H1 (cell line): ENCODE results near the gene PCP4L1. TPM values are rescaled to one million over a fixed set of nuclear protein-coding genes. Genes with fewer than 3 reads are reported as not detected.

ENCODE experiments used
- CTCF ChIA-PET: fragments of 300-600 bp; sonication (Branson Sonifier 250); formaldehyde crosslinking; loops from one replicate; lab custom pipeline; 2021; ENCODE audit not compliant: partially characterized antibody; lab: Charles Lee
- POLR2A ChIA-PET: fragments of 300-600 bp; sonication (Branson Sonifier 250); formaldehyde crosslinking; loops from one replicate; lab custom pipeline; 2021; ENCODE audit warnings: inconsistent platforms; ENCODE audit not compliant: partially characterized antibody; lab: Charles Lee
- DNase-seq, 2 experiments: peaks; one replicate each; pipeline versions ENCODE4 v3.0.0 to v3.0.0-alpha.2; 2010 to 2022; ENCODE audit warnings: low spot score in 2 of 2, low read depth in 1 of 2, mixed read lengths in 1 of 2
- FAIRE-seq: peaks from 2 replicates; lab custom pipeline; 2011; peaks lifted over from hg19 to GRCh38; lab: Jason Lieb, UNC
- H2AFZ ChIP-seq: 2 replicates; pipeline ENCODE4 v1.8.1; 2012; ENCODE audit warnings: low read length, inconsistent platforms
- H2AK5ac ChIP-seq: 2 replicates; pipeline ENCODE4 v1.6.1; 2013; ENCODE audit warnings: low read depth, low read length
- H2BK120ac ChIP-seq: replicated peaks from 2 replicates; pipeline ENCODE3; 2013; ENCODE audit warnings: low read depth, low read length, inconsistent platforms
- H2BK12ac ChIP-seq: 2 replicates; pipeline ENCODE4 v1.6.1; 2013; ENCODE audit warnings: low read depth, low read length
- H2BK15ac ChIP-seq: 2 replicates; pipeline ENCODE4 v1.6.1; 2013; ENCODE audit warnings: low read length
- H2BK20ac ChIP-seq: 2 replicates; pipeline ENCODE4 v1.6.1; 2013; ENCODE audit warnings: low read length
- H2BK5ac ChIP-seq: 2 replicates; pipeline ENCODE4 v1.6.1; 2013; ENCODE audit warnings: low read depth, low read length
- H3K14ac ChIP-seq: 2 replicates; pipeline ENCODE4 v1.6.1; 2013; ENCODE audit warnings: inconsistent platforms; ENCODE audit not compliant: insufficient read length
- H3K18ac ChIP-seq: 2 replicates; pipeline ENCODE4 v1.6.1; 2013; ENCODE audit warnings: low read length; ENCODE audit errors: extremely low read depth
- H3K23ac ChIP-seq: 2 replicates; pipeline ENCODE4 v1.6.1; 2013; ENCODE audit warnings: inconsistent platforms; ENCODE audit not compliant: insufficient read length
- H3K23me2 ChIP-seq: 2 replicates; pipeline ENCODE4 v1.6.1; 2013; ENCODE audit warnings: low read depth, low read length
- H3K27ac ChIP-seq: 2 replicates; pipeline ENCODE4 v1.6.1; 2011; ENCODE audit warnings: low read depth, low read length, inconsistent platforms
- H3K27me3 ChIP-seq, 4 experiments: replicated peaks in 1 of 4; 1 replicate in 1 of 4; 2 replicates in 3 of 4; pipeline versions ENCODE4 v1.6.1 to v1.8.1; 2011 to 2013; ENCODE audit warnings: low read length in 3 of 4, mild to moderate bottlenecking in 3 of 4, inconsistent platforms in 2 of 4, mixed read lengths in 2 of 4, moderate library complexity in 1 of 4; ENCODE audit not compliant: control insufficient read depth in 3 of 4, insufficient read depth in 3 of 4; ENCODE audit errors: extremely low read depth in 1 of 4
- H3K36me3 ChIP-seq, 4 experiments: 2 replicates each; pipeline versions ENCODE4 v1.6.1 to v1.8.1; 2011 to 2013; ENCODE audit warnings: mild to moderate bottlenecking in 4 of 4, low read length in 3 of 4, moderate library complexity in 2 of 4, control low read depth in 1 of 4, inconsistent platforms in 1 of 4; ENCODE audit not compliant: insufficient read depth in 4 of 4, control insufficient read depth in 2 of 4
- H3K4ac ChIP-seq: replicated peaks from 2 replicates; pipeline ENCODE3; 2013; ENCODE audit warnings: low read length, low read depth, mixed read lengths, inconsistent platforms; ENCODE audit not compliant: insufficient read length
- H3K4me1 ChIP-seq, 4 experiments: replicated peaks in 1 of 4; 1 replicate in 1 of 4; 2 replicates in 3 of 4; pipeline versions ENCODE4 v1.6.1 to v1.8.1; 2011 to 2013; ENCODE audit warnings: low read length in 3 of 4, inconsistent platforms in 2 of 4, mixed read lengths in 1 of 4; ENCODE audit not compliant: insufficient read depth in 4 of 4, control insufficient read depth in 3 of 4
- H3K4me2 ChIP-seq, 2 experiments: 2 replicates each; pipeline versions ENCODE4 v1.6.1 to v1.8.1; 2011 to 2013; ENCODE audit warnings: low read depth in 2 of 2, low read length in 2 of 2, control low read depth in 1 of 2, inconsistent platforms in 1 of 2, mild to moderate bottlenecking in 1 of 2; ENCODE audit not compliant: insufficient read depth in 1 of 2
- H3K4me3 ChIP-seq, 4 experiments: fragments of 200-600, 300-600 bp in 1 of 4; sonication (generic), shearing (Covaris generic), sonication (Bioruptor Twin) in 1 of 4; 2 replicates each; pipeline versions ENCODE4 v1.5.1 to v1.8.1; 2011 to 2016; ENCODE audit warnings: low read length in 4 of 4, low read depth in 3 of 4, control low read depth in 2 of 4, inconsistent platforms in 2 of 4, mild to moderate bottlenecking in 2 of 4, mixed read lengths in 1 of 4, moderate library complexity in 1 of 4; ENCODE audit not compliant: insufficient read depth in 2 of 4; ENCODE audit errors: extremely low read depth in 1 of 4
- H3K56ac ChIP-seq: replicated peaks from 2 replicates; pipeline ENCODE3; 2013; ENCODE audit warnings: low read depth, mild to moderate bottlenecking, mixed read lengths, low read length, inconsistent platforms; ENCODE audit not compliant: insufficient read length
- H3K79me1 ChIP-seq: 2 replicates; pipeline ENCODE4 v1.6.1; 2013; ENCODE audit warnings: low read depth, low read length, control low read depth
- H3K79me2 ChIP-seq, 2 experiments: 2 replicates each; pipeline versions ENCODE4 v1.6.1 to v1.8.1; 2012 to 2013; ENCODE audit warnings: low read length in 2 of 2, mild to moderate bottlenecking in 2 of 2, inconsistent platforms in 1 of 2; ENCODE audit not compliant: insufficient read depth in 2 of 2, control insufficient read depth in 1 of 2
- H3K9ac ChIP-seq, 4 experiments: replicated peaks in 1 of 4; 1 replicate in 1 of 4; 2 replicates in 3 of 4; pipeline versions ENCODE4 v1.6.1 to v1.8.1; 2011 to 2013; ENCODE audit warnings: low read depth in 3 of 4, low read length in 3 of 4, control low read depth in 2 of 4, mild to moderate bottlenecking in 2 of 4, moderate library complexity in 2 of 4, inconsistent platforms in 1 of 4; ENCODE audit errors: extremely low read depth in 1 of 4
- H3K9me3 ChIP-seq, 2 experiments: 2 replicates each; pipeline versions ENCODE4 v1.6.1 to v1.8.1; 2012 to 2013; ENCODE audit warnings: mild to moderate bottlenecking in 2 of 2, moderate library complexity in 2 of 2, control low read depth in 1 of 2, inconsistent platforms in 1 of 2, low read depth in 1 of 2, low read length in 1 of 2, mixed read lengths in 1 of 2; ENCODE audit not compliant: insufficient read depth in 2 of 2
- H4K20me1 ChIP-seq, 2 experiments: replicated peaks in 1 of 2; 2 replicates each; pipeline versions ENCODE3 to v1.8.1; 2011 to 2013; ENCODE audit warnings: inconsistent platforms in 2 of 2, low read length in 2 of 2, mild to moderate bottlenecking in 1 of 2; ENCODE audit not compliant: insufficient read depth in 2 of 2, control insufficient read depth in 1 of 2
- H4K5ac ChIP-seq: 2 replicates; pipeline ENCODE4 v1.6.1; 2013; ENCODE audit warnings: low read length, low read depth, mixed read lengths, inconsistent platforms; ENCODE audit not compliant: insufficient read length
- H4K8ac ChIP-seq: 2 replicates; pipeline ENCODE4 v1.8.0; 2013; ENCODE audit warnings: mild to moderate bottlenecking, moderate library complexity, low read length, inconsistent platforms; ENCODE audit not compliant: insufficient read depth; ENCODE audit errors: extremely low read depth
- H4K91ac ChIP-seq: replicated peaks from 2 replicates; pipeline ENCODE3; 2013; ENCODE audit warnings: low read length, mixed read lengths, inconsistent platforms; ENCODE audit not compliant: insufficient read length
- BRCA1 ChIP-seq: IDR thresholded peaks from 2 replicates; pipeline ENCODE4 v1.6.1; 2012; ENCODE audit warnings: low read depth, low read length, improper control_type of control experiment
- CEBPB ChIP-seq: IDR thresholded peaks from 2 replicates; pipeline ENCODE4 v1.6.1; 2012; ENCODE audit warnings: low read depth, low read length
- CTBP2 ChIP-seq: IDR thresholded peaks from 2 replicates; pipeline ENCODE4 v1.7.0; 2011; ENCODE audit warnings: borderline replicate concordance, mild to moderate bottlenecking, moderate library complexity, mixed read lengths, low read length; ENCODE audit not compliant: insufficient read depth, insufficient read length
- GTF2F1 ChIP-seq: IDR thresholded peaks from 2 replicates; pipeline ENCODE4 v1.6.1; 2012; ENCODE audit warnings: low read depth, low read length, improper control_type of control experiment, borderline replicate concordance
- HDAC6 ChIP-seq: IDR thresholded peaks from one replicate; pipeline ENCODE4 v1.7.1; 2012; ENCODE audit warnings: low read depth, mild to moderate bottlenecking, inconsistent platforms, low read length, moderate library complexity
- KDM4A ChIP-seq: IDR thresholded peaks from one replicate; pipeline ENCODE4 v1.7.1; 2012; ENCODE audit warnings: low read depth, mild to moderate bottlenecking, moderate library complexity, low read length, inconsistent platforms; ENCODE audit not compliant: severe bottlenecking
- MAFK ChIP-seq: IDR thresholded peaks from 2 replicates; pipeline ENCODE4 v1.6.1; 2012; ENCODE audit warnings: low read depth, mild to moderate bottlenecking, improper control_type of control experiment, low read length
- RBBP5 ChIP-seq: IDR thresholded peaks from 2 replicates; pipeline ENCODE4 v1.7.1; 2012; ENCODE audit warnings: low read depth, mild to moderate bottlenecking, inconsistent platforms, low read length, moderate library complexity, borderline replicate concordance
- SP1 ChIP-seq: IDR thresholded peaks from 2 replicates; pipeline ENCODE4 v1.6.1; 2011; ENCODE audit warnings: low read depth, low read length
- TBP ChIP-seq: IDR thresholded peaks from 2 replicates; pipeline ENCODE4 v1.6.1; 2011; ENCODE audit warnings: low read depth, low read length, improper control_type of control experiment
- WGBS, 2 experiments: shearing (Covaris generic) in 1 of 2; methylation state at CpG; one replicate each; pipeline versions ENCODE4 v1.1.6 to v1.1.7; 2013 to 2015; ENCODE audit warnings: low lambda C conversion rate in 2 of 2, mixed read lengths in 2 of 2, inconsistent platforms in 1 of 2, low coverage in 1 of 2, missing lambda C conversion rate in 1 of 2; ENCODE audit not compliant: insufficient replicate concordance in 2 of 2, insufficient coverage in 1 of 2, insufficient read length in 1 of 2; ENCODE audit errors: extremely low coverage in 1 of 2, missing lambda C conversion rate in 1 of 2; 5-methylcytosine and 5-hydroxymethylcytosine counted together
- polyA plus RNA-seq, 7 experiments: library from polyadenylated mRNA; depleted of rRNA in 3 of 7; stranded (reverse) in 5 of 7; unstranded in 2 of 7; fragments of >200 nt in 5 of 7; fragments of 200-250 nt in 2 of 7; gene quantifications; 1 replicate in 5 of 7; 2 replicates in 1 of 7; 4 replicates in 1 of 7; pipeline versions ENCODE4 v1.2.1 to v1.2.3, GENCODE V29; 2011 to 2013; ENCODE audit warnings: missing spikeins in 2 of 7, mixed read lengths in 2 of 7
- total RNA-seq: library from RNA; stranded (reverse); fragmentation: NEBNext Ultra II Directional; extraction: Animal tissue kit (Norgen Biotek cat#: 25700); gene quantifications from 2 replicates; pipeline ENCODE4 v1.2.1, GENCODE V29; 2021
- TF ChIP-seq, protein P1 (sequence below): IDR thresholded peaks from 2 replicates; pipeline ENCODE4 v1.6.1; 2012; ENCODE audit warnings: inconsistent platforms

Gene PCP4L1
- total and polyA plus RNA-seq, 2 of the 8 experiments (the other 6 are each of a cell fraction or from before 2014, with no cell fraction given) = 0.41 to 1.0 TPM

DNA sequence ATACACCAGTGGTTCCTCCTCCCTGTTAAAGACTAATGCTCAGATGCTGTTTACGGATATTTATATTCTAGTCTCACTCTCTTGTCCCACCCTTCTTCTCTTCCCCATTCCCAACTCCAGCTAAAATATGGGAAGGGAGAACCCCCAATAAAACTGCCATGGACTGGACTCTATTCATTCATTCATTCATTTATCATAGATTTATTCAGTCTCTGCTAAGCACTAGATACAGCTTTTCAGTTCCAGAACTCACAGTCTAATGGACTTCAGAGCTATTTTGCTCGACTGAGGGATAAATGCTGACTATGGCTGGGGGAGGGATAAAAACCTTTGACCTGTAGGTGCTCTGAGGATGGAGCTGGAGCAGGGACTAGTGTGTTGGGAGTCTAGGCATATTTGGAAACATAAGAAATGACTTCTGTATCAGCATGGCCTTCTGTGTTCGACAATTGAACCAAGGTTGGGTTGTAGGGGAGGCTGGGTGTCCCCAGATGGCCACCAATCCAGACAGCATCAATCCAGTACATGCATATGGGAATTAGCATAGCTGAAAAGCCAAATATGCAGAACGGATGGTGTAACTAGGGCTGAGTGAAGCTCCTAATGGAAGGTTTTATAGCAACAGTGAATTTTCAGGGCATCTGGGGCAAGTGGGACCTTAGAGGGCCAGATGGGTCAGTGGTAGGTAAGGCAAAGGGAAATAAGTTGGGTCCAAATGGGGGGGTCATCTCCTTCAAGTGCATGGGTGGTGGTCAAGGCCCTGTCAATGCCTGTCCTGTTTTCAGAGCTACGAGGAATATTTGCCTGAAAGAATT lies 39.3 kb upstream of the PCP4L1 start:
- Histone ChIP-seq H4K20me1 (no peaks in the 10 kb centered on the region), H3K27me3 (0 out of 7 replicates have a peak, but pooled peaks cover 0 to 2% (median 0%) of the 10 kb centered on the region in 4 experiments), H2BK15ac (no peak overlapping the region), H2BK20ac (0 out of 2 replicates have a peak overlapping the region, but pooled peaks have one; percentile 19), H4K5ac (no peak overlapping the region), H2BK120ac (no peak overlapping the region), H3K14ac (no peak overlapping the region), H3K4me1 (peaks cover 0 to 13% (median 0%) of the 10 kb centered on the region in 4 experiments; a peak in 3 of 7 replicates), H3K4me2 (no peak overlapping the region; a peak in 1 of 4 replicates), H3K79me1 (no peaks in the 10 kb centered on the region), H2BK12ac (no peak overlapping the region), H3K9me3 (no peaks in the 10 kb centered on the region), H3K36me3 (peaks cover under 1 to 3% (median 1%) of the 10 kb centered on the region in 4 experiments; a peak in 5 of 8 replicates), H3K23ac (no peak overlapping the region), H3K9ac (no peak overlapping the region), H3K56ac (no peak overlapping the region), H3K18ac (no peak overlapping the region), H2AK5ac (no peak overlapping the region), H4K91ac (no peak overlapping the region), H3K27ac (no peak overlapping the region), H4K8ac (no peak overlapping the region), H3K4ac (no peak overlapping the region), H2BK5ac (no peak overlapping the region), H3K79me2 (no peaks in the 10 kb centered on the region), H3K23me2 (no peaks in the 10 kb centered on the region), H3K4me3 (no peak overlapping the region), H2AFZ (no peak overlapping the region)
- POLR2A ChIA-PET = interaction anchor here (0.7 to 9.9 kb wide), 7 partner anchors 8 to 71 kb away, joined by 3 to 82 read pairs (median 3); partner anchors contain the start of genes ADAMTS4 and NDUFS2
- no peak for FAIRE-seq
- no peak for DNase-seq
- CTCF ChIA-PET = interaction anchor here (0.6 to 23.7 kb wide), 13 partner anchors 9 to 931 kb away, joined by 3 to 427 read pairs (median 5); partner anchors contain the start of genes ADAMTS4, NDUFS2 and TOMM40L
- WGBS, 2 experiments = 88% methylated on average over 5 of the region's 5 CpGs; no CpG with 5 or more reads in 1 of the 2 experiments
- TF ChIP-seq, protein P1, sequence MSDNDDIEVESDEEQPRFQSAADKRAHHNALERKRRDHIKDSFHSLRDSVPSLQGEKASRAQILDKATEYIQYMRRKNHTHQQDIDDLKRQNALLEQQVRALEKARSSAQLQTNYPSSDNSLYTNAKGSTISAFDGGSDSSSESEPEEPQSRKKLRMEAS = no peak
- TF ChIP-seq HDAC6 (no peak), BRCA1 (no peak), KDM4A (no peak), MAFK (no peak), CTBP2 (no peak), GTF2F1 (no peak), RBBP5 (no peak), SP1 (no peak), TBP (no peak), CEBPB (no peak)
